ENCODE results near the gene KIAA1191.
"Not testable (repeated sequence)": the region's sequence is repeated elsewhere in the genome, so short reads cannot be mapped to it uniquely, and the experiment has no call there.

KIAA1191 gene, protein sequence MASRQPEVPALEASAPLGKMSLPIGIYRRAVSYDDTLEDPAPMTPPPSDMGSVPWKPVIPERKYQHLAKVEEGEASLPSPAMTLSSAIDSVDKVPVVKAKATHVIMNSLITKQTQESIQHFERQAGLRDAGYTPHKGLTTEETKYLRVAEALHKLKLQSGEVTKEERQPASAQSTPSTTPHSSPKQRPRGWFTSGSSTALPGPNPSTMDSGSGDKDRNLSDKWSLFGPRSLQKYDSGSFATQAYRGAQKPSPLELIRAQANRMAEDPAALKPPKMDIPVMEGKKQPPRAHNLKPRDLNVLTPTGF

GRCh38 chr5:176361437-176362232 is at the start of gene KIAA1191:
Gene KIAA1191, minus strand, starts transcription at chr5:176361764. Its CDS starts 2,256 bp downstream, at chr5:176359508.
- peak; percentile 91 to 94 (median 92) for DNase-seq

DNA sequence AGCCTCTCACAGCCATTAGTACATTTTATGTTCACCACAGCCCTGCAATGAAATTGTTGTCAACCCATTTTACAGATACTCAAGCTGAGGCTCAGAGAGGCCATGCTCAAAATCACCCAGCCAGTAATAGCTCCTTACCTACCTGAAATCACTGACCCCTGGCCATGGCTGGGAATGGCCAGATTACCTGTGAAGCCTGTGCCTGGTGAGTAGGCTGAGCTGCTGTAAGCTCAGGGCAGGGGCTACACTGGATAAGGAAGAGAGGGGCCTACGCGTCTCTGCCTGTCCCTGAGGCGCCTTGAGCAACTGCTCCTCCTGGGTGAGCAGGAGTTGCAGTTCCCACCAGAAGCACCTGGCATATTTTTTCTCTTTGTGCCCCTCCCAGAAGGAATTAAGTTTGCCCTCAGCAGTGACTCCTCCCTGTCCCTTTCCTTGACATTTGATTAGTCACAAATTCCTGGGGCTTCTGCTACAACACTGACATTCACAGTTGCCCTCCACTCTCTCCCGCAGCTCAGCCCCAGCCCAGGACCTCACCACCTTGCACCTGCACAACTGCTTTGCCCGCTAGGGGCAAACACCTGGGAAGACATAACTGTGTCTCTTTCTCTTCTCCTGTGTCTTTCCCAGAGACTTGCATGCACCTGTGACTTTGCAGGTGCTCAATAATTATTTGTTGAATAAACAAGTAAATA is 49.1 kb upstream of the KIAA1191 start:
- no peak for DNase-seq

- DNase-seq, result no peak
Measured at GRCh38 chr5:176409765-176410164, 48.2 kb upstream of the KIAA1191 start.

GRCh38 chr5:176408590-176408989 is 47.0 kb upstream of the KIAA1191 start:
- no peak for DNase-seq

DNA sequence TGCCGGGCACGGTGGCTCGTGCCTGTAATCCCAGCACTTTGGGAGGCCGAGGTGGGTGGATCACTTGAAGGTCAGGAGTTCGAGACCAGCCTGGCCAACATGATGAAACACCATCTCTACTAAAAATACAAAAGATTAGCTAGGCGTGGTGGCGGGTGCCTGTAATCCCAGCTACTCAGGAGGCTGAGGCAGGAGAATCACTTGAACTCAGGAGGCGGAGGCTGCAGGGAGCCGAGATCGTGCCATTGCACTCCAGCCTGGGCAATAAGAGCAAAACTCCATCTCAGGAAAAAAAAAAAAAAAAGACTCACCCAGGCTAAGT is 46.6 kb upstream of the KIAA1191 start:
- not testable (repeated sequence) for DNase-seq

- no peak for DNase-seq
Measured at GRCh38 chr5:176407456-176408251, 46.1 kb upstream of the KIAA1191 start.

DNA sequence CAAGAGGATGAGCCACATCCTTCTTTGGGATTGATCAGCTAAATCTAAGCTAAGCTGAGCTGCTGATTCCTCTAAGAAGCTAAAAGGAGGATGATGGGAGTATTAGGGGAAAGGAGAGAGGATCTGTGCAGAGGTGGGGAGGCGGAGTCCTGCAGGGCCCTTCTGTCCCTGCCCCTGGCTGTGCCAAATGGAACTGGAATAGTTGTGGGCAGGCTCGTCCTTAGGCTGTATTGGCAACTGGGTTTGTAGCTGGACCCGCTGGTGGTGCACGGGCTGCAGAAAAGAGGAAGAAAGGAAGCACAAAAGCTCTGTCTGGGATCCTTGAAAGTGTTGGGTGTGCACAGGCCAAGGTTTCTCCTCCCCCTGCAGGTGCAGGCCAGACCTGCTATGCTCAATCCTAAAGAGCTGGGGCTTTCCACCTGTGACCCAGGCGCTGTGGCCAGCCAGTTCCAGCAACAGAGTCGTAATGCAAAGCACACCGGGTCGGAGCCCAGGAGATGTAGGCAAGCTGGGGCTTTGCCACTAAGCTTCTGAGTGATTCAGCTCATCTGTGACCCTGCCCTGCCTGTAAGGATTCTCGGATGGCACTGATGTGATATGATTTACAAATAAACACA is 45.0 kb upstream of the KIAA1191 start:
- DNase-seq, result no peak

GRCh38 chr5:176405656-176406435 is 44.3 kb upstream of the KIAA1191 start:
- no peak for DNase-seq

- DNase-seq, result no peak
Measured at GRCh38 chr5:176401281-176402205, 40.0 kb upstream of the KIAA1191 start.

GRCh38 chr5:176400382-176401156 is 39.0 kb upstream of the KIAA1191 start:
- no peak for DNase-seq

- DNase-seq, result no peak
Measured at GRCh38 chr5:176397736-176398420, 36.3 kb upstream of the KIAA1191 start.

- DNase-seq, result no peak
Measured at GRCh38 chr5:176396330-176396729, 34.8 kb upstream of the KIAA1191 start.

DNA sequence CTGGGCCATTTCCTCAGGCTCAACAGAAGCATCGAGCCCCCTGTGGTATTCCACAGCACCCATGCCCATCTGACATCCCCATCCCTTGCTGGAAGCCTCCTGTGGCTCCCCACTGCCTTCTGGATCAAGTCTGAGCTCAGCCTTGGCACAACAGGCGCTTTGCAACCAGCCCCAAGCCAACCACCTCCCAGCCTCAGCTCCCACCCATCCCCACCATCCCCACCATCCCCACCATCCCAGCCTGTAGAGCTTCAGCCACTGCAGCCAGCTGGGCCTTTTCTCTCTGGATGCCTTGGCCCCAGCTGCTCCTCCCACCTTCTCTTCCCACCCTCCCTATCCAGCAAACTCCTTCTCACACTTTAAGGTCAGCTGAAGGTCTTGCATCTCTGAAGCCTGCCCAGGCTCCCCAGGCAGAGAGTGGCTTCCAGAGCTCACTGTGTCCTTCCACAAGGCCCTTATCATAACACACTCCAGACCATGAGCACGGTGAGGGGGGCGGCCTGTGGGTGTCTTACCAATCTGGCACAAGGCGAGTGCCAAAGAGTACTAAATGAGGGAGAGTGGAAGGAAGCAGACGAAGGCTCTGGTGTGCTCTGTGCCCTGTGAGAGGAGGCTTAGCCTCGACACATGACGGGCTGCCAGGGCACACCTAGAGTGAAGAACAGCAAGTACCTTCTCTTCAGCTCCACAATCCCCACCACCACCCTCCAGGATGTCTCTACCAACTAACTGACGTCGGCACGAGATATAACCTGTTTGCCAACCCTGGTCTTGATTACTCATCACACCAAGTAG is 33.5 kb upstream of the KIAA1191 start:
- DNase-seq, result no peak

DNA sequence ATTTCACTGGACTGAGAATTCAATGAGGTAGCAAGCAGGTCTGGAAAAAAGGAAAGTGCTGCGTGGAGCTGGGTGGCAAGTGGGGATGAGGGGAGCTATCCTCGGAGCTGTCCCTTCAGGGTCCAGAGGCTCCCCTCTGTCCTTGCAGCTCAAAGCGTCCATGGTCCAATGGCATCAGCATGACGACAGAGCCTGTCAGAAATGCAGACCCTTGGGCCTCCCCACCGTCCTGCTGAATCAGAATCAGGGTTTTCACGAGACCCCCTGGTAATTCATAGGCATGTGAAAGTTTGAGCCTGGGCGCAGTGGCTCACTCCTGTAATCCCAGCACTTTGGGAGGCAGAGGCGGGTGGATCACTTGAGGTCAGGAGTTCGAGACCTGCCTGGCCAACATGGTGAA is 32.5 kb upstream of the KIAA1191 start:
- no peak for DNase-seq

DNA sequence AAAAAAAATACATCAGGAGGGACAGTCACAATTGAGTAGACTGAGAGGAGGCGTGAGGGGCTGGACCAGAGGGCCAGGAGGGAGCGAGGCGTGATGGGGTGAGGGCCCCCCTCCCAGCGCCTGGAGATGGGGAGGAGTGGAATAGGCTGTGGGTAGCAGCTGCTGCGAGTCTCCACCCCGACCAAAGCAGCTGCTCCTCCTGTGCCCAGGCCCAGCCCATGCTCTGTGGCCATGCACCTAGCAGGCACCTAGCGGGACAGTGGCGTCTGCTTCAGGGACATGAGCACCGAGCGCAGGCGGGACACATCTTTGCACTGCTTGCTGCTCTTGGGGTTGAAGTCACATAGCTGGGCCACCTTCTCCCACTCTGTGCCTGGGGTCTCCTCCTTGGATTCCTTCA is 31.0 kb upstream of the KIAA1191 start:
- no peak for DNase-seq

DNA sequence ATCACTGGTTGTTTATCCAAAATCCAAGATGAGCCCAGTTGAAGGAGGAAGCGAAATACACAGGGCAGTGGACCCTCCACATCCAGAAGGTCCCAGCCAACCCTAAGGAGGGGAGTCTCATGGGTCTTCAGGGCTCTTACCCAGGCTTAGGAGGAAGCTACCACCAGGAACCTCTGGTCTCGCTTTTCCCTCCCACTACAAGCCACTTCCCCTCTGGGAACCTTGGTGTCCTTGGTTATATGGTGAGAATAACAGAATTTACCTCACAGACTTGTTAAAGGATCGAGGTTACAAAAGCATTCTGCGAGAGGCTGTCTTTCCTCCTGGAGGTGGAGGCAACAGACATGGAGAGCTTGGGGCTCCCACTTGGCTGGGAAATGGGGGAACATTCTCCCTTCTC is 30.4 kb upstream of the KIAA1191 start:
- no peak for DNase-seq

GRCh38 chr5:176391479-176391878 is 29.9 kb upstream of the KIAA1191 start:
- no peak for DNase-seq

Data from stimulated activated naive CD4-positive, alpha-beta T cell (primary cell).